GM19025 (cell line): Measurements from ENCODE around the gene HS3ST1.

Source experiments
- ATAC-seq: cut with Tn5 transposase; IDR thresholded peaks from one replicate; pipeline ENCODE4 v1.9.1; 2021; ENCODE audit warnings: mild to moderate bottlenecking, low read depth, moderate library complexity; ENCODE audit not compliant: unreplicated experiment

The HS3ST1 gene

GRCh38 chr4:11428231-11428898 is at the start of gene HS3ST1:
Gene HS3ST1 (minus strand): TSS chr4:11428894. CDS start chr4:11400005, 28,889 bp downstream.
- peak; percentile 15 for ATAC-seq

GRCh38 chr4:11475871-11476270 is 47.2 kb upstream of the HS3ST1 start:
- ATAC-seq = no peak

- ATAC-seq = no peak
Observed at GRCh38 chr4:11474146-11474545, 45.5 kb upstream of the HS3ST1 start.

DNA sequence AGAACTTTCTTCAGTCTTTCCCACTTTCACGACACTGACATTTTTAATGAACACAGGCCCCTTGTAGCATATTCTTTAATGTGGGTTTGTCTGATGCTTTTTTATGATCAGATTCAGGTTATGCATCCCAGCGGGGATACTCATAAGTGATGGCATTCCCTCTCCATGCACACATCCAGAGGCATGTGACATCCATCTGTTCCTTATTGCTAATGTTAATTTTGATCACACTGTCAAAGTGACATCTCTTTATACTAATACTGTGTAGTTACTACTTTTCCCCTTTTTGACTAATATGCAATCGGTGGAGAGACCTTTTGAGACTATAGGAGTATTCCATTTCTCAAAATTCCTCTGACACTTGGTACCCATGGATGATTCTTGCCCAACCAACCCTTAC is 43.8 kb upstream of the HS3ST1 start:
- ATAC-seq = no peak

- peak; percentile 53 for ATAC-seq
Observed at GRCh38 chr4:11471618-11472017, 42.9 kb upstream of the HS3ST1 start.

GRCh38 chr4:11471046-11471441 is 42.4 kb upstream of the HS3ST1 start:
- no peak for ATAC-seq

- peak; percentile 50 for ATAC-seq
Observed at GRCh38 chr4:11470438-11471045, 41.8 kb upstream of the HS3ST1 start.

DNA sequence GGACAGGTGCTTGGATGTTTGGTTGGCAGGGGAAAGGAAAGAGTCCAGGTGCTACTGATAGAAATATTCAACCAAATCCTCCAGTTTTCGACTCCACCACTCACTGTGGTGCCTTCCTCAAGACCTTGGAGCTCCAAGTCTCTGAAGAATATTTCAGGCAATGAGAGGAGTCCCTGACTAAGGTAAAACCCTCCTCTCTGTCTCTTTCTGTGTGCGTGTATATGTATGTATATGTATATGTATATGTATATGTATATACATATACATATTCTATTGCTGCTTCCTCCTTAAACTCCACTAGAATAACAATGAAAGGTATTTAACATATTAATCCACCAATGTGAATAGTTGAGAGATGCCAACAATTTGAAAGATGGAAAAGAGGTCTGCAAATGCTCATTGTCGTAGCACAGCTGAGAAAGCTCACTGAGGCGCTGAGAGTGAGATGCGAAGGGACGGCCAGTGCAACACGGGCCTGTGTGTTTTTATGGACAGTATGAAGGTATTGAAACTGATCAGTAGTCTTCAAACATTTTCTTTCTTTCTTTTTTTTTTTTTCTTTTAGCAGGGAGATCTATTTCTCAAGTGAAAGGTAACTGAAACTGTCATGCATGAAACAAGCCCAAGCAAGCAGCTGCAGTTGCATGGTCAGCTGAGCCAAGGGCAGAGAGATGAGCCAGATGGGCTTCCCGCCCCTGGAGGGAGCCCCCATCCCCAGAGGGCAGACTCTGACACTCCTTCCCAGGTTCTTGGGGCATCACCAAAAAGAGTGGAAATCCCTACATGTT is 41.1 kb upstream of the HS3ST1 start:
- ATAC-seq = peak; percentile 65

GRCh38 chr4:11468901-11469300 is 40.2 kb upstream of the HS3ST1 start:
- ATAC-seq = no peak

DNA sequence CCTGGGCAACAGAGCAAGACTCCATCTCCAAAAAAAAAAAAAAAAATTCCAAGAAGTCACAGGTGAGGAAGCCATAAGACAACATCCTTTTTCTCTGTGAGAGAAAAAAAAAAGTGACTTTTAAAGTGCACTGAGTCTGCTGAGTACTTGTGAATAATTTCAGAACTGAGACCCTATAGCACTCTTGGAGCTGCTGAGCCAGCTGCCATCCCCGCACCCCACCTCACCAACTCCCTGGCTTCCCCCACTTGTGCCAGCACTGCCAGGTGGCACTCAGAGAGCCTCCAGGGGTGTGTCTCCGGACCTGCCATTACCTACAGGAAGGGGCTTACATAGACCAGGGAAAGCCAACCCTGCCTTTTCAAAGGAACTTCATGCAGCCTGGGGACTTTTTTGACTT is 39.2 kb upstream of the HS3ST1 start:
- no peak for ATAC-seq

- no peak for ATAC-seq
Observed at GRCh38 chr4:11463707-11464106, 35.0 kb upstream of the HS3ST1 start.

DNA sequence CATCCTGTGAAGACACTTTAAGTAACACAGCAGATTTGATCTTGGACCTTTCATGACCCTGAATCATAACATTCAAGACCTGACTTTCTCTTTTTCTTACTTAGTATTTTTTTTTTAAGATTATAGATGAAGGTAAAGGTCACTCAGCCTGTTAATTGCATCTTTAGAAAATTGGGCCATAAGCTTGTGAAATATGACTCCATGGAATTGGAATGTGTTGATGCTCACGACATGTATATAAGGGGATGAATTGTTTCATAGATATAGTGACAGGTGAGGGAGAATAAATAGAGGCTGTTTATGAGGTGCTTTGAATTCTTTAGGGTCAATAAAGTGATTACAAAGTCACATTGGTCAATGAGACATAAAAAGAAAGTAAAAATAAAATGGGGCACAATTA is 27.7 kb upstream of the HS3ST1 start:
- no peak for ATAC-seq

DNA sequence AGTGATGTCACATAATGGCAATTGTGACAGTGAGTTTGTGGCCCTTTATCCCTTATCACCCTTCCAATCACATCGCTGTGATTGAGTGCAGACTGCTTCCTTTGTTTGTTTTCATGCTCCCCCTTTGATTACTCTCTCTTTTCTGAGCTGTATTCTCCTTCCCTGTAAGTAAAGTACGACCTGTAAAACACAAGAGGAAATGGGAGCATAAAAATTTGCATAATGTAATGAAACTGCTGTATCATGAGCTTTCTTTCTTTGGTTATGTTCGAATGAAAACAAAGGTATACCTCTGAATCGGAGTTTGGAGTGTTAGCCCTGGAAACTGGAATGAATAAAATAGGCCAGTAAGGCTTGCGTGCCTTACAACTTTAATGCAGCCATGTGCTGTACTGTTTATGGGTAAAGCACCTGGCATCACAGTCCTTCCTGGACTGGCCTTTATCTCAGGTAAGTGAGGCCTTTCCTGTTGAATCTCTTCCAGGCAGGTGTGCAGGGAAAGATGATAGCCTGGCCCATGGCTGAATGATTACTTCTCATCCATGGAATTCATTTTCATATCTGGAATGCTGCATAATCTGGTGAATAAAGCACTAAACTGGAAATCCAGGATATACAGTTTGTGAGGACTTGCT is 26.6 kb upstream of the HS3ST1 start:
- ATAC-seq = no peak

- ATAC-seq = no peak
Observed at GRCh38 chr4:11451716-11452115, 23.0 kb upstream of the HS3ST1 start.

DNA sequence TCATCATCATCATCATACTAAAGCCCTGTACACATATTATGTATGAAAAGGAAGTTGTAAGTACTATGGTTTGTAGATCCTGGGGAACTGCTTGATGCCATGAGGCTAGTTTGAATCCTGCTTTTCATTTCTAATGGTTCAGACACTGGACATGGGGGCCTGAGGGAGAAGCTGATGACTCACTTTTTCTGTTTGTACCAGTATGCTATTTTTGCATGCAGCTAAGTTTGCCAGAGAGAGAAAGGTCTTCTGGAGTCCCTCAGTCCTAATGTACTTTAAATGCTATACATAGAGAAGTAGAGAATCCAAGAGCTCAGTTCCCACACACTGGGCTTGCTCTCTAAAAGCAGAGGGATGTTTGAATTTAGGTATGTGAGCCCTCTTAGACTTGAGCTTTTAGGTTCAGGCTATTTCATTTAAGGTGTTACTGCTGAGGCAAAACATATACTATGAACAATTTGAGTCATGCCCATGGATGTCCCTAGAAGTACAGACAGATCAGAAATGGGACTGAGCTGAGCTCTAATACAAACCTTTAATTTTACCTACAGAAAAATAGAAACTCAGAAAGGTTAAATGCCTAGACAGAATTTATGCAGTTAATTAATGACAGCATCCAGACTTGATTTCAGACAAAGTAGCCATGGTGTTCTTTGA is 17.6 kb upstream of the HS3ST1 start:
- ATAC-seq = no peak

- no peak for ATAC-seq
Observed at GRCh38 chr4:11441194-11441556, 12.5 kb upstream of the HS3ST1 start.

DNA sequence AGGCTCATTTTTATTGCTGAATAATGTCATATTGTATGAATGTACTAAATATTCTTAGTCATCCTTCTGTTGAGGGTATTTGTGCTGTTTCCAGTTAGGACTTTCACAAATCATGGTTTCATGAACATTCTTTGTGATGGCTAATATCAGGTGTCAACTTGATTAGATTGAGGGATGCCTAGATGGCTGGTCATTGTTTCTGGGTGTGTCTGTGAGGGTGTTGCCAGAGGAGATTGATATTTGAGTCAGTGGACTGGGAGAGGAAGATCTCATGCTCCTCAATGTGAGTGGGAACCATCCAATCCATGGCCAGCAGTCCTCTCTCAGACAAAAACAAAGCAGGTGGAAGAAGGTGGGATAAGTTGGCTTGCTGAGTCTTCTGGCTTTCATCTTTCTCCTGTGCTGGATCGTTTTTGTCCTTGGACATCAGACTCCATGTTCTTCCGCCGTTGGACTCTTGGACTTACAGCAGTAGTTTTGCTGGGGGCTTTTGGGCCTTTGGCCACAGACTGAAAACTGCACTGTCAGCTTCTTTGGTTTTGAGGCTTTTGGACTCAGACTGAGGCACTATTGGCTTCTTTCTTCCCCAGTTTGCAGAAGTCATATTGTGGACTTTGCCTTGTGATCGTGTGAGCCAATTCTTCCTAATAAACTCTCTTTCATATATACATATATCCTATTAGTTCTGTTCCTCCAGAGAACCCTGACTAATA is 11.9 kb upstream of the HS3ST1 start:
- no peak for ATAC-seq

DNA sequence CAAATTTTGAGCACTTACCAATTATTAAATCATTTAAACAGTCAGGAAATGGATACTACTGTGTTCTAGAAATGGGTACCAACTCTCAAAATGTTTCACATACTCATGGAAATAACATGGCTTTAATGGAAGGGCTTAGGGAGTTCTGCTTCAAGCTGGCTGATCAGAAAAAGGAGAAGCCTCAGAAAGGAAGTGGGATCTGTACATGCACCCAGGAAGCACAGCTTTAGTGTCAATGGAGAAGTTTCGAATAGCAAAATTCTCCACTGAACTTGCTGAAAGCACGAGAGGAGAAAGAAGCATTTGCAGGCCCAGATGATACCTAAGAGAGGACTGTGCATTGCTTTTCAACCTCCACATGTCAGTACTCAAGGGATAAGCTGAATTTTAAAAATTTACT is 11.1 kb upstream of the HS3ST1 start:
- ATAC-seq = no peak

GRCh38 chr4:11438647-11439046 is 10.0 kb upstream of the HS3ST1 start:
- no peak for ATAC-seq

GRCh38 chr4:11436673-11437072 is 8.0 kb upstream of the HS3ST1 start:
- no peak for ATAC-seq
